GM10266 (cell line): ENCODE results near the gene HPSE2.

Experiments
- DNase-seq: peaks from one replicate; pipeline ENCODE4 v3.0.0; 2012; ENCODE audit errors: extremely low spot score
- CTCF ChIP-seq: IDR thresholded peaks from 2 replicates; pipeline ENCODE4 v1.5.1; 2012; ENCODE audit warnings: mild to moderate bottlenecking, low read depth; ENCODE audit not compliant: control insufficient read depth, insufficient read depth; ENCODE audit errors: missing control alignments

The HPSE2 gene

GRCh38 chr10:98599032-98599610 lies 636.5 kb downstream of the HPSE2 start:
- no peak for TF ChIP-seq CTCF
- no peak for DNase-seq

GRCh38 chr10:98596404-98596803 lies 639.2 kb downstream of the HPSE2 start:
- no peak for DNase-seq
- no peak for TF ChIP-seq CTCF

- TF ChIP-seq CTCF = no peak
- DNase-seq = no peak
Measured at GRCh38 chr10:98589691-98590090, 646.0 kb downstream of the HPSE2 start.

GRCh38 chr10:98589007-98589406 lies 646.6 kb downstream of the HPSE2 start:
- no peak for DNase-seq
- no peak for TF ChIP-seq CTCF

GRCh38 chr10:98587156-98587837 lies 648.4 kb downstream of the HPSE2 start:
- no peak for DNase-seq
- no peak for TF ChIP-seq CTCF

GRCh38 chr10:98586096-98586495 lies 649.6 kb downstream of the HPSE2 start:
- no peak for TF ChIP-seq CTCF
- no peak for DNase-seq

GRCh38 chr10:98582363-98582762 lies 653.3 kb downstream of the HPSE2 start:
- no peak for DNase-seq
- TF ChIP-seq CTCF = no peak
